Amniotic epithelial cell (primary cell): Measurements from ENCODE around the gene KRTAP4-11.
"Not testable (repeated sequence)": the region's sequence is repeated elsewhere in the genome, so short reads cannot be mapped to it uniquely, and the experiment has no call there.

Source experiments
- DNase-seq: peaks from one replicate; pipeline ENCODE4 v3.0.0-alpha.2; 2010; ENCODE audit warnings: low read depth

KRTAP4-11 gene

GRCh38 chr17:41084100-41084856 lies 33.9 kb downstream of the KRTAP4-11 start, which contains the start of gene KRTAP4-7:
KRTAP4-7 (plus strand) TSS chr17:41084150; CDS start chr17:41084207, 57 bp downstream.
- DNase-seq, result not testable (repeated sequence)

DNA sequence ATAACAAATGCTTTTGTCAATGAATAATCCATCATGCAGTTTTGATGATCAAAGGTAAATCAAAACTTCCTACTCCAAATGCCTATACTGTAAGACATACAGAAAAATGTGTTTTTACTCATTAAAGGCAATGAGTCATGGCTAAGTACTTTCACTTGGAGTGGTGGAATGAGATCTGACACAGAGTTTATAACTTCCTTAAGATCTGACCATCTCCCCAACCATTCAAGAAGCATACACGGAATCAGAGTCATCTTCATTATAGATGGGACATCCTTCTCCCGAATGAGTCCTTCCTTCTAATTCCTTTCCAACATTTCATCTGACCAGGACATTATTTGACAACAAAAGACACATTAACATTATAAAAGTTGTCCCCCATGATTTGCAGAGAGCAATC lies 34.7 kb downstream of the KRTAP4-11 start:
- peak; percentile 39 for DNase-seq

DNA sequence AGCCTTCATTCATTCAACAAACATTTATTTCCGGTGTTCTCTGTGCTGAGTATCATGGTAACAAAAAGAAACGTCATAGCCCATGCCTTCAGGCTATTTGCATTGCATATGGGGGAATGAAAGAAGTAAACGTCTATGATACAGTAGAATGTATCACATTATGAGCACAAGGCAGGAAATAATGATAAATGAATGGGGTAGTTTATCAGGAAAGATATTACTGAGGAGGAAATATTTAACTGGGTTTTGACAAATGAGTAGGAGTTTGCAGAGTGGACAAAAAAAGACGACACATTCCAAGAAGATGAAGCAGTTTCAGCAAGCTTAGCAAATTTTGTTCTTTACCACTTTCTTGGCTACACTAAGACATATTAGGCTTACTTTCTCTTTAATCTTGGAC lies 35.5 kb downstream of the KRTAP4-11 start:
- DNase-seq, result no peak

DNA sequence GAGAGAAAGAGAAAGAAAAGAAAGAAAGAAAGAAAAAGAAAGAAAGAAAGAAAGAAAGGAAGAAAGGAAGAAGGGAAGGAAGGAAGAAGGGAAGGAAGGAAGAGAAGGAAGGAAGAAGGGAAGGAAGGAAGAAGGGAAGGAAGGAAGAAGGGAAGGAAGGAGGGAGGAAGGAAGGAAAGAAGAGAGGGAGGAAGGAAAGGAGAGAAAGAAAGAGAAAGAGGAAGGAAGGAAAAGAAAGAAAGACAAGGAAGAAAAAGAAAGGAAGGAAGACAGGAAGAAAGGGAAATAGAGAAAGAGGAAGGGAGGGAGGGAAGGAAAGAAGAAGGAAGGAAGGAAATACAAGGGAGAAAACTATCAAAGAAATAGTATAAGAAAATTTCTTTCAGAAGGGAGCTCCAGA lies 41.4 kb downstream of the KRTAP4-11 start:
- no peak for DNase-seq

- no peak for DNase-seq
These were observed 44.5 kb downstream of the KRTAP4-11 start for GRCh38 chr17:41073676-41074075.

DNA sequence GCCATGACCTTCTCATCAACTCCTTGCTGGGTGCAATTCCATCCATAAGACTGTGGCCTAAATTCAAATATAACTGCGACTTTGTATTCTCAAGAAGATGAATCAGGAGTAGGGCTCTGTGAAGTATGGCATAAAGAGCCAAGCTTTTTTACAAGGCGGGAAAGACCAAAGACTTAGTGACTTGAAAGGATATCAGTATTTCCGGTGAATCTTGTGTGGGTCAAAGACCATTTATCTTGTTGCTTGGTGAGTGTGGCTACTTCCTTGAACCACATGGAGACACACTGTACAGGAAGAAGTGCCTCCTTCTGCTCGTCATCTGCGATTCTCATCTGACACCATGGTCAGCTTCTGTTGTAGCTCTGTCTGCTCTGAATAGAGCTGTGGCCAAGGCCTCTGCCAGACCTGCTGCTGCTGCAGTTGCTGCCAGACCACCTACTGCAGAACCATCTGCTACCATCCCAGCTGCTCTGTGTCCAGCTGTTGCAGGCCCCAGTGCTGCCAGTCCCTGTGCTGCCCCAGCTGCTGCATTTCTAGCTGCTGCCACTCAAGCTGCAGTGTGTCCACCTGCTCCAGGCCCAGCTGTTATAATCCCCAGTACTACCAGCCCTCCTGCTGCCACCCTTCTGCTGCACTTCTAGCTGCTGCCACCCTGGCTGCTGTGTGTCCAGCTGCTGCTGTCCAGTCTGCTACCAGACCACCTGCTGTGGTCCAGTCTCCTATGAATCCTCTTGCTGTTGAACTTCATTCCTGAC lies 46.4 kb downstream of the KRTAP4-11 start:
- DNase-seq, result no peak

DNA sequence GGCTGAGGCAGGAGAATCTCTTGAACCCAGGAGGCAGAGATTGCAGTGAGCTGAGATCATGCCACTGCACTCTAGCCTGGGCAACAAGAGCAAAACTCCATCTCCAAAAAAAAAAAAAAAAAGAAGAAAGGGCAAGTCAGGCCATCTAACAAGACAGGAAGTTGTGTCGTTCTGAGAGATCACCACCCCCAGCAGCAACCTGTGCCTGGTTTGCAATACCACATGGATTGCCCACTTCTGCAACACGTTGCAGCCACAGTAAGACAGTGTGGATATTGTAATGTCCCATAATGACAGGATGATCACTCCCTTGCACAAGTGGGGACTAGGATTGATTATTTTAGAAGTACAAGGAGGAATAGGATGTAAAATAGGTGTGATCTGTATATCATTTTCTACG lies 49.1 kb downstream of the KRTAP4-11 start:
- no peak for DNase-seq

- DNase-seq, result no peak
These were observed 50.9 kb downstream of the KRTAP4-11 start for GRCh38 chr17:41067281-41067680.
